Neural crest cell (in vitro differentiated cells): ENCODE measurements around the gene CARMIL1. TPM values are rescaled to one million over a fixed set of nuclear protein-coding genes. Genes with fewer than 3 reads are reported as not detected.

Experiments used
- DNase-seq: peaks from one replicate; pipeline ENCODE4 v3.0.0; 2021; ENCODE audit warnings: low read depth, mixed read lengths, low spot score
- H3K27ac Mint-ChIP-seq: one replicate; pipeline ENCODE4 v1.8.0; 2021; ENCODE audit warnings: mild to moderate bottlenecking, mixed read lengths; ENCODE audit not compliant: unreplicated experiment
- H3K27me3 Mint-ChIP-seq: 2 replicates; pipeline ENCODE4 v1.8.0; 2021; ENCODE audit warnings: low read depth, mild to moderate bottlenecking, mixed read lengths
- H3K36me3 Mint-ChIP-seq: 2 replicates; pipeline ENCODE4 v1.8.0; 2021; ENCODE audit warnings: low read depth, mild to moderate bottlenecking, mixed read lengths
- H3K4me1 Mint-ChIP-seq: 2 replicates; pipeline ENCODE4 v1.8.0; 2021; ENCODE audit warnings: mixed read lengths
- H3K4me3 Mint-ChIP-seq: one replicate; pipeline ENCODE4 v1.8.0; 2021; ENCODE audit warnings: mild to moderate bottlenecking, mixed read lengths
- H3K9me3 Mint-ChIP-seq: 2 replicates; pipeline ENCODE4 v1.8.0; 2021; ENCODE audit warnings: mixed read lengths
- CTCF ChIP-seq: fragments of 200-600 bp; sonication (generic); conservative IDR thresholded peaks from 2 replicates; pipeline ENCODE4 v1.5.0; 2021; ENCODE audit warnings: antibody characterized with exemption, mild to moderate bottlenecking
- total RNA-seq: library from RNA; stranded (reverse); gene quantifications from 2 replicates; pipeline ENCODE4 v1.2.1, GENCODE V29; 2021

The CARMIL1 gene
- total RNA-seq, 1 donor from 2014 or later, result 4.5 TPM

- DNase-seq, result no peak
- H3K27ac Mint-ChIP-seq, result no peak overlapping the region
- H3K4me3 Mint-ChIP-seq, result no peak overlapping the region
- no peaks in the 10 kb centered on the region for H3K9me3 Mint-ChIP-seq
- no peaks in the 10 kb centered on the region for H3K27me3 Mint-ChIP-seq
- peaks cover 3% of the 10 kb centered on the region for H3K36me3 Mint-ChIP-seq
- TF ChIP-seq CTCF, result no peak
- peaks cover 8% of the 10 kb centered on the region for H3K4me1 Mint-ChIP-seq
These were observed 179.3 kb downstream of the CARMIL1 start for GRCh38 chr6:25458485-25458884.

- no peak for DNase-seq
- H3K27me3 Mint-ChIP-seq, result no peaks in the 10 kb centered on the region
- no peak overlapping the region for H3K27ac Mint-ChIP-seq
- no peaks in the 10 kb centered on the region for H3K9me3 Mint-ChIP-seq
- H3K36me3 Mint-ChIP-seq, result peaks cover 3% of the 10 kb centered on the region
- peaks cover 5% of the 10 kb centered on the region for H3K4me1 Mint-ChIP-seq
- TF ChIP-seq CTCF, result no peak
- H3K4me3 Mint-ChIP-seq, result no peak overlapping the region
These were observed 183.2 kb downstream of the CARMIL1 start for GRCh38 chr6:25462235-25462897.

- Mint-ChIP-seq H3K27me3 (no peaks in the 10 kb centered on the region), H3K4me3 (no peak overlapping the region), H3K36me3 (peaks cover 3% of the 10 kb centered on the region), H3K4me1 (no peaks in the 10 kb centered on the region), H3K27ac (no peak overlapping the region), H3K9me3 (no peaks in the 10 kb centered on the region)
- DNase-seq, result no peak
- no peak for TF ChIP-seq CTCF
These were observed 184.3 kb downstream of the CARMIL1 start for GRCh38 chr6:25463441-25463840.

- no peak for DNase-seq
- TF ChIP-seq CTCF, result no peak
- H3K27me3 Mint-ChIP-seq, result no peaks in the 10 kb centered on the region
- peaks cover 3% of the 10 kb centered on the region for H3K36me3 Mint-ChIP-seq
- H3K4me3 Mint-ChIP-seq, result no peak overlapping the region
- H3K27ac Mint-ChIP-seq, result no peak overlapping the region
- no peaks in the 10 kb centered on the region for H3K9me3 Mint-ChIP-seq
- H3K4me1 Mint-ChIP-seq, result no peaks in the 10 kb centered on the region
These were observed 185.1 kb downstream of the CARMIL1 start for GRCh38 chr6:25464225-25464624.

- Mint-ChIP-seq H3K9me3 (no peaks in the 10 kb centered on the region), H3K36me3 (peaks cover 3% of the 10 kb centered on the region), H3K4me1 (no peaks in the 10 kb centered on the region), H3K4me3 (no peak overlapping the region), H3K27ac (no peak overlapping the region), H3K27me3 (no peaks in the 10 kb centered on the region)
- no peak for DNase-seq
- TF ChIP-seq CTCF, result no peak
These were observed 186.8 kb downstream of the CARMIL1 start for GRCh38 chr6:25465941-25466340.
